LNCAP (cell line): ENCODE measurements around the gene SLC43A3.

Experiments
- TF ChIP-seq, protein P1 (sequence below): fragments of 450-650 bp; IDR thresholded peaks from 2 replicates; pipeline ENCODE4 v1.5.1; 2017; ENCODE audit warnings: mild to moderate bottlenecking

Gene SLC43A3

DNA sequence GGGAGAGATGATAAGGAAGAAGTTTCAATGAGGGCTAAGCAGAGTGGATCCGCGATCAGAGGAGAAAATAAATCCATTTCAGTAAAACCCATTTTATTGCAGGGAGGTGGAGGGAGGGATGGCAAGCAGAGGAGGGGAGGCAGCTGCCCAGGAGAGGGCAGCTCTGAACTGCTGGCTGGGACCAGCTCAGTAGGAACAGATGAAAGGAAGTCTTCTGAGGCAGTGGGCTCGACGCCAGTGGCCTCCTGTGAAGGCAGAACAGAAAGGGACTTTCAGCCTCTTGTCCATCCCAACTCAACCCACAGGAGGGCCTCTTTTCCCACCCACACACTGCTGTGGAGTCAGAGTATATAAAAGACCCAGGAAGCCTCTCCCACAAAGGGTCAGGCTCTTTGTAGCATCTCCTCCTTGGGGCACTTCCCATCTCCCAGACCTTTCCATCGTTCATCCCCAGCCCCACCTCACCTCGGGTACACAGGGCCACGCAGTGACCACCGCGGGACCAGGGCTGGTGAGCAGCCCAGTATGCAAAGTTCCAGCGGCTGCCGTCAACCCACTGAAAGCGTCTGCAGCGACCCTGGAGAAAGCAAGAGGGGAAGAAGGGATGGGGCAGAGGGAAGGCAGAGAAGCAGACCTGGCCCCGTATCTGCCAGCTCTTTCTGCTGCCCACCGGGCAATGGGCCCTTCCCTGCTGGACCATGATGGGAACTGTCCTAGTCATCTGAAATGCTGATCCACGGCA lies 39.5 kb downstream of the SLC43A3 start:
- TF ChIP-seq, protein P1, sequence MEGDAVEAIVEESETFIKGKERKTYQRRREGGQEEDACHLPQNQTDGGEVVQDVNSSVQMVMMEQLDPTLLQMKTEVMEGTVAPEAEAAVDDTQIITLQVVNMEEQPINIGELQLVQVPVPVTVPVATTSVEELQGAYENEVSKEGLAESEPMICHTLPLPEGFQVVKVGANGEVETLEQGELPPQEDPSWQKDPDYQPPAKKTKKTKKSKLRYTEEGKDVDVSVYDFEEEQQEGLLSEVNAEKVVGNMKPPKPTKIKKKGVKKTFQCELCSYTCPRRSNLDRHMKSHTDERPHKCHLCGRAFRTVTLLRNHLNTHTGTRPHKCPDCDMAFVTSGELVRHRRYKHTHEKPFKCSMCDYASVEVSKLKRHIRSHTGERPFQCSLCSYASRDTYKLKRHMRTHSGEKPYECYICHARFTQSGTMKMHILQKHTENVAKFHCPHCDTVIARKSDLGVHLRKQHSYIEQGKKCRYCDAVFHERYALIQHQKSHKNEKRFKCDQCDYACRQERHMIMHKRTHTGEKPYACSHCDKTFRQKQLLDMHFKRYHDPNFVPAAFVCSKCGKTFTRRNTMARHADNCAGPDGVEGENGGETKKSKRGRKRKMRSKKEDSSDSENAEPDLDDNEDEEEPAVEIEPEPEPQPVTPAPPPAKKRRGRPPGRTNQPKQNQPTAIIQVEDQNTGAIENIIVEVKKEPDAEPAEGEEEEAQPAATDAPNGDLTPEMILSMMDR = no peak

DNA sequence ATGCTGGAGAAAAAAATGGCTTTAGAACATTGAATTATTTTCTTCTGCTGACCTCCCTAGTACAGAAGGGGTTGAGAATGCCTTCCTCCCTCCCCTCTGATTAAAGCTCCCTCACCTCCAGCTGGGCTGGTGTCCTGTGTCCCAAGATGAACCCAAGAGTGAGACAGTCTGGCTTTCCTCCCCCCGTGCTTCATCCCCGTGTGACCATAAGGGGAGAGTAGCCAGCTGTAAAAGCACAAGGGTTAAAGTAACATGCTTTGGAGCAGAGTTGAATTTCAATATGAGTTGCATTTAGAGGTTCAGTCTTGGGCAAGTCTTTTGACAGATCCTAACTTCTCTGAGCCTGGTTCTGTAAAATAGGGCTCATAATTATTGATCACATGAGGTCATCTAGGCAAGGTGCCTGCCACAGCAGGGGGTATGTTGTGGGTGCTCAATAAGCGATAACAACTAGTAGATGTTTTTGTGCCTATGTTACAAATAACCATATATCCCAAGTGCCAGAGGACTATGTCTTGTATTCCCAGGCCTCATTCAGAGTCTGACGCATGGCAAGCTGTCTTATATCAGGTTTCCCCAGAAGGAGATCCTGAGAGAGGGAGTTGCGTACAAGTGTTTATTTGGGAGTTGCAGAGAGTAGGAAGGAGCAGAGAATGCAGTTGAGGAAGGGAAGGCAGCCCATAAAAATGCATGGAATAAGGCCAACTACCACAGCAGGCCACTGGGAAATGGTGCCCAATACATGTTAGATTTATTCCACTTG lies 40.6 kb downstream of the SLC43A3 start:
- TF ChIP-seq, protein P1 = no peak

DNA sequence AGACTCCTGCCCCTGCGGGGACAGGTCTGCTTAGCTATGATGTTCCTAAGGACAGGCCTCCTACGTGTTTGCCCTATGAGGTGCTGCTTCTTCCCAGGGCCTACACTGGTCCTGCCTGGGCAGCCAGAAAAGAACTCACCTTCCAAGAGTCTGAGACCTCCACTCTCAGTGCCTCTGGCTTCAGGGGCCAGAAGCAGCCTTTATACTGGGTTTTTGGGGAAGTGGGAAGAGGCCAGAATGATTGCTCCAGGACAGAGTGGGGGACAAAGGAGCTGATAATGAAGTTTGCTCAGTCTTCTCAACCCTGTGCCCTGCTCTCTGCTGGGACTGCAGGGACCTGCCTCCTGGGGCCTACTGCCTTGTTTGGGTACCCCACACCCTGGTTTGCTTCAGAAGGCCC lies 45.9 kb downstream of the SLC43A3 start, which contains the start of gene PRG3:
Gene PRG3, minus strand, starts transcription at position 176 of the 400 bp plus-strand sequence. CDS start 442 bp downstream, outside the sequence.
- TF ChIP-seq, protein P1 = no peak

DNA sequence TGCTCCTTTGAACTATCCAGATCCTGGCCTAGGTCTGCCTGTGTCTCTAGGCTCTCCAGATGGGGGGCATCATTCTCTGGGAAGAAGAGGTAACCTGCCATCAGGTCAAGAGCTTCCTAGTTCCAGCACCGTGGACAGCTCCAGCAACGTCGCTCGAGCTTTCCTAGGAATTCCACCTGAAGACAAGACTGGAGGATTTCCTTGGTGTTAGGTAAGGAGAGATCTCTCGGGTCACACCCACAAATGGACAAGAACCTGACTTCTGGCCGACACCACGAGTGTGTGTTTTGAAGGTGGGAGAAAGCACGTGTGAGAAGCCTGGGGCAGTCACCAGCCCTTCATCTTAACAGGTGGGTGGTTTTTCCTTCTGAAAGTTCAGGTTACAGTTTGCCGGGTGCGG lies 47.2 kb downstream of the SLC43A3 start:
- TF ChIP-seq, protein P1 = no peak

DNA sequence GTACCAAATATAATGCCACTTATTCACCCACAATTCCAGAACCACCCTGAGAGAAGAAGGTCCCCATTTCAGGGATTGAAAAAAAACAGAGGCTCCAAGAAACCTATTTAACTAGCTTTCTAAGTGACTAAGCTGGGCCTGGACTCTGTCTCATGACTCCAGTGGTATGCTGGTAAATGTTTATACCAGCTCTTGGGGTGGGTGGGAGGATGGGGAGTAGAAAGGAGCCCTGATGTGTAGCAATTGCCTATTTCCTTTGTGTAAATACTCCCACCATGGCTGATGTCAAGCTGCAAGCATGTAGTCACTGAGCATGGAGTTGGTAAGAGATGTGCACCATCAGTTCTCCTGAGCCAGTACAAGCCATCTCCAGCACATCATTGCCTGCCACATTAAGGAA lies 48.7 kb downstream of the SLC43A3 start:
- TF ChIP-seq, protein P1 = no peak

DNA sequence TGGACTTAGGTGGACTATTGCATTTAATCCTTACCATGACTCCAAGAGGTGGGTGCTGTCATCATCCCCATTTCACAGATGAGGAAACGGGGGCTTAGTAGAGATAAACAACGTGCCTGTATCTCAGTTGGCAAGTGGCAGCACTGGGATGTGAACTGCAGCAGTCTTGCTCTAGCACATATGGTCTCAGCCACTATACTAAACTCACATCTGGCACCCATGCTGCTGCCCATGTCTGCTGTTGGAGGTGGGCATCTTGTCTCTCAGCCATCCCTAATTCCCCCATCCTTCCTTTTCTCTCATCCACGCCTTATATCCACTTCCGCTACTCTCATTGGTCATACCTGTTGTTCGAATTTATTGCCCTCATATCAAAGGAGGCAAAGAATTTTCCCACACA lies 49.8 kb downstream of the SLC43A3 start:
- TF ChIP-seq, protein P1 = no peak

DNA sequence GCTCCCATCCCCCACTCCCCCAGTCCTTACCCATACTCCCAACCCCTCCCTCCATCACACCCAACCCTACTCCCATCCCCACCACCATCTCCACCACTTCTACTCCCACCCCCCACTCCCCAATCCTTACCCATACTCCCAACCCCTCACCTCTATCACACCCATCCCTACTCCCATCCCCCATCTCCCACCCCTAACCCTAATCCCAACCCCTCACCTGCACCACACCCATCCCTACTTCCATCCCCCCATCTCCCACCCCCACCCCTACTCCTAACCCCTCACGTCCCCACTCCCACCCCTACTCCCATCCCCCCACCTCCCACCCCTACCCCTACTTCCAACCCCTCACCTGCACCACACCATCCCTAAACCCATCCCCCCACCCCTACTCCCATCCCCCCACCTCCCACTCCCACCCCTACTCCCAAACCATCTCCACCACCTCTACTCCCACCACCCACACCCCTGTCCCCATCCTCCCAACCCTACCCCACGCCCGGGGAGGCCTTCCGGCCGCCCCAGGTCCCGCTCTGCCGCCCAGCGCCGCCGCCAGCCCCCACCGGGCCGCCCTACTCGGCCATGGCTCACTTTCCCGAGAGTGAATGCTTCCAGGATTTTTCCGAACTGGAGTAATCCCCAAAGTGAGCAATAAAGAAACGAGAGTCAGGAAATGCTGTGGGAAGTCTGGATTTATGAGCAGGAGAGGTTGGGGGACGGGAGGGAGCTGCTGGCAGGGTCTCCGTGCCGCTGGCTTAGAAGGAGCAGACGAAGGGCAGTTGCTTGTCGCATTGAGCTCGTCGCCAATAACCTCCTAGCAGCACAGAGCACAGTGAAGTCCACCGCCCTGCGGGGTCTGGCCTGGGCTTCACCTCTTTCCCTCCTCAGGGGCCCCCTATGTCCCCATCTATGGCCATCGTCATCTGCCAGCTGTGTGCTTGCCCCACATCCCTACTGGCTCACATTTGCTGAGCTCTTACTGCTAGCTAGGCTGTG lies 50.5 kb downstream of the SLC43A3 start:
- TF ChIP-seq, protein P1 = no peak
